GM23338 (cell line): ENCODE results near the gene RAB11FIP4.

ENCODE experiments used
- CREB1 ChIP-seq: fragments of 250-450 bp; sonication (Bioruptor Pico); IDR thresholded peaks from 2 replicates; pipeline ENCODE4 v1.5.0; 2020; ENCODE audit warnings: low read depth, mild to moderate bottlenecking, moderate library complexity
- CTCF ChIP-seq, 2 experiments: fragments of 200-600 bp in 1 of 2; sonication (generic) in 1 of 2; conservative IDR thresholded peaks; 2 replicates each; pipeline versions ENCODE4 v1.5.1 to v1.6.1; 2016 to 2017; ENCODE audit warnings: antibody characterized with exemption in 2 of 2, low read depth in 2 of 2, mild to moderate bottlenecking in 2 of 2, moderate library complexity in 1 of 2
- EZH2 ChIP-seq: fragments of 200-600 bp; sonication (generic); IDR thresholded peaks from one replicate; pipeline ENCODE4 v1.8.0; 2017; ENCODE audit warnings: antibody characterized with exemption, mild to moderate bottlenecking, low read depth; ENCODE audit not compliant: unreplicated experiment
- EZH2phosphoT487 ChIP-seq: fragments of 200-600 bp; sonication (generic); IDR thresholded peaks from one replicate; pipeline ENCODE4 v1.8.1; 2018; ENCODE audit warnings: antibody characterized with exemption; ENCODE audit not compliant: unreplicated experiment
- POLR2AphosphoS5 ChIP-seq: IDR thresholded peaks from 2 replicates; pipeline ENCODE4 v1.6.1; 2016; ENCODE audit warnings: antibody characterized with exemption, low read depth
- REST ChIP-seq: IDR thresholded peaks from one replicate; pipeline ENCODE4 v1.6.1; 2018; ENCODE audit warnings: antibody characterized with exemption; ENCODE audit not compliant: unreplicated experiment
- STAT1 ChIP-seq: IDR thresholded peaks from one replicate; pipeline ENCODE4 v1.6.1; 2016; ENCODE audit warnings: antibody characterized with exemption; ENCODE audit not compliant: unreplicated experiment

GRCh38 chr17:31525801-31526549 is 134.5 kb downstream of the RAB11FIP4 start:
- no peak for TF ChIP-seq EZH2phosphoT487
- no peak for TF ChIP-seq POLR2AphosphoS5
- TF ChIP-seq CTCF (conservative IDR thresholded peaks at IDR 0.05; ENCODE audit: low read depth in 2 of 2) = peak; percentile 36 to 62
- no peak for TF ChIP-seq REST
- no peak for TF ChIP-seq EZH2
- TF ChIP-seq STAT1 = no peak
- no peak for TF ChIP-seq CREB1 (CRISPR knock-in tag)
